Keratinocyte (primary cell): ENCODE results near the gene PLA2G4F.

Experiments used
- EZH2 ChIP-seq: IDR thresholded peaks from one replicate; pipeline ENCODE4 v1.6.1; 2012; ENCODE audit warnings: inconsistent platforms, mild to moderate bottlenecking, low read length, moderate library complexity
- TF ChIP-seq, protein P1 (sequence below), 3 experiments: IDR thresholded peaks in 1 of 3; conservative IDR thresholded peaks in 1 of 3; optimal IDR thresholded peaks in 1 of 3; 2 replicates in 2 of 3; 3 replicates in 1 of 3; pipeline versions ENCODE3 to v1.5.1; 2011; ENCODE audit warnings: low read length in 3 of 3, mild to moderate bottlenecking in 3 of 3, moderate library complexity in 2 of 3, control low read depth in 1 of 3, inconsistent platforms in 1 of 3; ENCODE audit not compliant: insufficient read depth in 2 of 3; ENCODE audit errors: extremely low read depth in 1 of 3

DNA sequence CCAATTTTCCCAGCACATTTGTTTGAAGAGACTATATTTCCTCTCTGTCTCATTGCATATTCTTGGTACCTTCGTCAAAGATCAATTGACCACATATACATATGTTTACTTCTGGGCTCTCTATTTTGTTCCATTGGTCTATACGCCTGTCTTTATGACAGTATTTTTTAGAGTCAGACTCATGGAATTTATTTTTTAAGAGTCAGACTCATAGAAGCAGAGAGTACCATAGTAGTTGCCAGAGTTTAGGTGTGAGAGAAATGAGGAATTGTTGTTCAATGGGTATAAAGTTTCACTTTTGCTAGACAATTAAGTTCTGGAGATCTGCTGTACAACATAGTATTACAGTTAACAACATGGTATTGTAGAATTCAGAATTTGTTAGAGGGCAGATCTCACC, 27.1 kb downstream of the PLA2G4F start:
- TF ChIP-seq, protein P1, sequence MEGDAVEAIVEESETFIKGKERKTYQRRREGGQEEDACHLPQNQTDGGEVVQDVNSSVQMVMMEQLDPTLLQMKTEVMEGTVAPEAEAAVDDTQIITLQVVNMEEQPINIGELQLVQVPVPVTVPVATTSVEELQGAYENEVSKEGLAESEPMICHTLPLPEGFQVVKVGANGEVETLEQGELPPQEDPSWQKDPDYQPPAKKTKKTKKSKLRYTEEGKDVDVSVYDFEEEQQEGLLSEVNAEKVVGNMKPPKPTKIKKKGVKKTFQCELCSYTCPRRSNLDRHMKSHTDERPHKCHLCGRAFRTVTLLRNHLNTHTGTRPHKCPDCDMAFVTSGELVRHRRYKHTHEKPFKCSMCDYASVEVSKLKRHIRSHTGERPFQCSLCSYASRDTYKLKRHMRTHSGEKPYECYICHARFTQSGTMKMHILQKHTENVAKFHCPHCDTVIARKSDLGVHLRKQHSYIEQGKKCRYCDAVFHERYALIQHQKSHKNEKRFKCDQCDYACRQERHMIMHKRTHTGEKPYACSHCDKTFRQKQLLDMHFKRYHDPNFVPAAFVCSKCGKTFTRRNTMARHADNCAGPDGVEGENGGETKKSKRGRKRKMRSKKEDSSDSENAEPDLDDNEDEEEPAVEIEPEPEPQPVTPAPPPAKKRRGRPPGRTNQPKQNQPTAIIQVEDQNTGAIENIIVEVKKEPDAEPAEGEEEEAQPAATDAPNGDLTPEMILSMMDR (optimal IDR thresholded peaks at IDR 0.05 in 1 of 3, IDR thresholded peaks at IDR 0.05 in 1 of 3, conservative IDR thresholded peaks at IDR 0.05 in 1 of 3; ENCODE audit: extremely low read depth in 1 of 3, insufficient read depth in 2 of 3, low read length in 3 of 3): no peak
- no peak for TF ChIP-seq EZH2
